ENCODE measurements around the gene CHST14.

- no peak for TF ChIP-seq CTCF (IDR thresholded peaks at IDR 0.05)
- TF ChIP-seq POLR2A (IDR thresholded peaks at IDR 0.05) = no peak
Observed at GRCh38 chr15:40481341-40482074, 10.7 kb downstream of the CHST14 start.
